Transverse colon (tissue), 4 donors: ENCODE measurements around the gene MRNIP. TPM values are rescaled to one million over a fixed set of nuclear protein-coding genes. Genes with fewer than 3 reads are reported as not detected.

Experiments
- DNase-seq: peaks from one replicate; pipeline ENCODE4 v3.0.0-alpha.2; 2019
- H3K27ac ChIP-seq, 4 donors: fragments of 200-600 bp; sonication (generic); 2 replicates each; pipeline ENCODE4 v1.5.1; 2016 to 2018; ENCODE audit warnings: inconsistent platforms in 4 of 4
- H3K27me3 ChIP-seq: fragments of 200-600 bp; sonication (generic); 2 replicates; pipeline ENCODE4 v1.5.1; 2017; ENCODE audit warnings: inconsistent platforms
- H3K36me3 ChIP-seq, 4 donors: fragments of 200-600 bp; sonication (generic); 2 replicates each; pipeline ENCODE4 v1.5.1; 2017 to 2019; ENCODE audit warnings: inconsistent platforms in 4 of 4
- H3K4me1 ChIP-seq, 4 donors: fragments of 200-600 bp; sonication (generic); 2 replicates each; pipeline ENCODE4 v1.5.1; 2017 to 2020; ENCODE audit warnings: inconsistent platforms in 4 of 4
- H3K4me3 ChIP-seq, 4 donors: fragments of 200-600 bp; sonication (generic); 1 replicate in 1 of 4; 2 replicates in 3 of 4; pipeline versions ENCODE4 v1.5.1 to v1.6.1; 2017 to 2019; ENCODE audit warnings: inconsistent platforms in 4 of 4
- H3K9me3 ChIP-seq, 2 donors: fragments of 200-600 bp; sonication (generic); 2 replicates each; pipeline ENCODE4 v1.5.1; 2017 to 2019; ENCODE audit warnings: inconsistent platforms in 2 of 2
- CTCF ChIP-seq, 5 experiments: fragments of 200-600 bp in 3 of 5; fragments of 450-650 bp in 2 of 5; sonication (generic) in 3 of 5; IDR thresholded peaks; 1 replicate in 2 of 5; 2 replicates in 3 of 5; pipeline ENCODE4 v1.5.1; 2016 to 2017; ENCODE audit warnings: antibody characterized with exemption in 5 of 5, inconsistent platforms in 3 of 5, mild to moderate bottlenecking in 2 of 5, moderate library complexity in 1 of 5
- EP300 ChIP-seq: sonication (generic); formaldehyde crosslinking; IDR thresholded peaks from one replicate; pipeline ENCODE4 v1.6.1; 2017; ENCODE audit warnings: antibody characterized with exemption, low read depth
- POLR2A ChIP-seq: fragments of 450-650 bp; IDR thresholded peaks from one replicate; pipeline ENCODE4 v1.6.1; 2016; ENCODE audit warnings: antibody characterized with exemption, mild to moderate bottlenecking, moderate library complexity
- POLR2AphosphoS5 ChIP-seq, 3 donors: sonication (generic); formaldehyde crosslinking; IDR thresholded peaks; one replicate each; pipeline ENCODE4 v1.6.1; 2016; ENCODE audit warnings: antibody characterized with exemption in 3 of 3
- WGBS, 2 donors: methylation state at CpG; one replicate each; pipeline ENCODE4 v1.1.5; 2018; ENCODE audit warnings: low coverage in 1 of 2; 5-methylcytosine and 5-hydroxymethylcytosine counted together
- in situ Hi-C, 4 donors: fragments of 200-750 bp; cut with MboI; loops; one replicate each; pipeline versions ENCODE4 v1.15.0 to v1.15.1; 2017; ENCODE audit warnings: low sequenced_read_pairs in 3 of 4, low pct_ligation_motif_present in 1 of 4, low pct_unique_long_range_greater_than_20kb in 1 of 4
- intact Hi-C: fragments of 100-400 bp; cut with DNase I; formaldehyde crosslinking; loops from one replicate; pipeline ENCODE4 v1.15.1; 2023; ENCODE audit warnings: low total_unique reads
- total RNA-seq, 4 donors: library from RNA; depleted of rRNA; stranded (reverse); fragments of >200 nt; gene quantifications; one replicate each; pipeline ENCODE4 v1.1.0, GENCODE V29; 2016

The MRNIP gene
- total RNA-seq, 4 donors from 2014 or later, result 24.7 to 124 (median 42.9) TPM

- DNase-seq, result no peak
- Histone ChIP-seq H3K36me3 (peaks cover 0 to 60% (median 11%) of the 10 kb centered on the region in 4 donors), H3K27ac (no peak overlapping the region), H3K4me3 (no peak overlapping the region), H3K4me1 (no peaks in the 10 kb centered on the region), H3K9me3 (peaks cover 4 to 14% of the 10 kb centered on the region in 2 donors), H3K27me3 (no peaks in the 10 kb centered on the region)
- TF ChIP-seq POLR2A (no peak), CTCF (IDR thresholded peaks at IDR 0.05) (no peak), EP300 (no peak), POLR2AphosphoS5 (IDR thresholded peaks at IDR 0.05) (no peak)
- 91 to 92% methylated on average over 6 to 22 of the region's 25 CpGs for WGBS, 2 donors
- in situ Hi-C loops (no loop called here), intact Hi-C loops (no loop called here)
Observed at GRCh38 chr5:179880848-179881590, 22.4 kb upstream of the MRNIP start.

- no peak for TF ChIP-seq POLR2AphosphoS5 (IDR thresholded peaks at IDR 0.05)
- no peak for TF ChIP-seq POLR2A
- TF ChIP-seq EP300, result no peak
- no peak for TF ChIP-seq CTCF (IDR thresholded peaks at IDR 0.05)
- DNase-seq, result no peak
- H3K4me3 ChIP-seq, result no peak overlapping the region
- no peaks in the 10 kb centered on the region for H3K27me3 ChIP-seq
- WGBS, 2 donors, result 83 to 91% methylated on average over 1 to 11 of the region's 12 CpGs
- in situ Hi-C loops (no loop called here), intact Hi-C loops (no loop called here)
- no peaks in the 10 kb centered on the region for H3K4me1 ChIP-seq
- no peak overlapping the region for H3K27ac ChIP-seq
- H3K36me3 ChIP-seq, result peaks cover 0 to 59% (median 13%) of the 10 kb centered on the region in 4 donors
- H3K9me3 ChIP-seq, result peaks cover 4 to 14% of the 10 kb centered on the region in 2 donors
Observed at GRCh38 chr5:179880066-179880650, 21.5 kb upstream of the MRNIP start.

- in situ Hi-C loops (no loop called here), intact Hi-C loops (loop anchor here (5.0 kb wide), 1 partner anchor 1277 kb away; no protein-coding TSS in a partner anchor)
- WGBS, 2 donors, result 95 to 100% methylated on average over 6 to 13 of the region's 13 CpGs
- H3K4me3 ChIP-seq, result no peak overlapping the region
- peaks cover 0 to 54% (median 14%) of the 10 kb centered on the region in 4 donors for H3K36me3 ChIP-seq
- no peak overlapping the region for H3K27ac ChIP-seq
- H3K27me3 ChIP-seq, result no peaks in the 10 kb centered on the region
- no peak for DNase-seq
- TF ChIP-seq POLR2A (no peak), POLR2AphosphoS5 (IDR thresholded peaks at IDR 0.05) (no peak), EP300 (no peak), CTCF (IDR thresholded peaks at IDR 0.05) (no peak)
- no peaks in the 10 kb centered on the region for H3K4me1 ChIP-seq
- peaks cover 4 to 14% of the 10 kb centered on the region in 2 donors for H3K9me3 ChIP-seq
Observed at GRCh38 chr5:179879690-179880010, 21.0 kb upstream of the MRNIP start.

- no peak for TF ChIP-seq EP300
- no peak for TF ChIP-seq CTCF (IDR thresholded peaks at IDR 0.05)
- no peaks in the 10 kb centered on the region for H3K27me3 ChIP-seq
- H3K9me3 ChIP-seq, result peaks cover 4 to 14% of the 10 kb centered on the region in 2 donors
- H3K27ac ChIP-seq, result no peak overlapping the region
- no peak overlapping the region for H3K4me3 ChIP-seq
- intact Hi-C loops, result loop anchor here (5.0 kb wide), 1 partner anchor 1277 kb away; no protein-coding TSS in a partner anchor
- 94% methylated on average over 30 of the region's 31 CpGs; no CpG with 5 or more reads in 1 of the 2 donors for WGBS, 2 donors
- no peak for DNase-seq
- in situ Hi-C loops, result no loop called here
- peaks cover 0 to 49% (median 12%) of the 10 kb centered on the region in 4 donors for H3K36me3 ChIP-seq
- no peaks in the 10 kb centered on the region for H3K4me1 ChIP-seq
Observed at GRCh38 chr5:179879003-179879689, 20.5 kb upstream of the MRNIP start.
